CD4-positive, alpha-beta T cell treated with Interleukin-10 for 1 hour (primary cell): ENCODE results near the gene RTN4RL1.

Source experiments
- DNase-seq: peaks from one replicate; pipeline ENCODE4 v3.0.0-alpha.2; 2020

RTN4RL1 gene

GRCh38 chr17:1972487-1973160 is 52.5 kb downstream of the RTN4RL1 start:
- no peak for DNase-seq

GRCh38 chr17:1970843-1971384 is 54.2 kb downstream of the RTN4RL1 start:
- no peak for DNase-seq

- no peak for DNase-seq
These were observed 55.4 kb downstream of the RTN4RL1 start for GRCh38 chr17:1969712-1970111.

GRCh38 chr17:1967213-1967612 is 57.9 kb downstream of the RTN4RL1 start:
- no peak for DNase-seq

GRCh38 chr17:1966274-1967086 is 58.7 kb downstream of the RTN4RL1 start:
- DNase-seq, result no peak

GRCh38 chr17:1965556-1966273 is 59.4 kb downstream of the RTN4RL1 start:
- no peak for DNase-seq

- DNase-seq, result no peak
These were observed 61.9 kb downstream of the RTN4RL1 start for GRCh38 chr17:1963250-1963649.

GRCh38 chr17:1961189-1961588 is 63.9 kb downstream of the RTN4RL1 start:
- DNase-seq, result no peak

- DNase-seq, result no peak
These were observed 64.6 kb downstream of the RTN4RL1 start for GRCh38 chr17:1960545-1960912.

GRCh38 chr17:1959871-1960544 is 65.1 kb downstream of the RTN4RL1 start:
- no peak for DNase-seq

GRCh38 chr17:1958134-1958881 is 66.8 kb downstream of the RTN4RL1 start:
- no peak for DNase-seq

- no peak for DNase-seq
These were observed 68.1 kb downstream of the RTN4RL1 start for GRCh38 chr17:1957037-1957436.

GRCh38 chr17:1956134-1956533 is 69.0 kb downstream of the RTN4RL1 start:
- DNase-seq, result no peak

- DNase-seq, result no peak
These were observed 71.3 kb downstream of the RTN4RL1 start for GRCh38 chr17:1953831-1954230.

GRCh38 chr17:1951920-1952319 is 73.2 kb downstream of the RTN4RL1 start:
- no peak for DNase-seq

GRCh38 chr17:1949754-1950153 is 75.4 kb downstream of the RTN4RL1 start:
- no peak for DNase-seq

- DNase-seq, result no peak
These were observed 76.7 kb downstream of the RTN4RL1 start for GRCh38 chr17:1948517-1948825.

- no peak for DNase-seq
These were observed 77.2 kb downstream of the RTN4RL1 start for GRCh38 chr17:1947743-1948516.

GRCh38 chr17:1947229-1947742 is 77.8 kb downstream of the RTN4RL1 start:
- DNase-seq, result no peak

GRCh38 chr17:1946021-1946932 is 78.9 kb downstream of the RTN4RL1 start:
- DNase-seq, result no peak
